Measurements from ENCODE around the gene PIK3R5. TPM values are rescaled to one million over a fixed set of nuclear protein-coding genes. Genes with fewer than 3 reads are reported as not detected.

The PIK3R5 gene
- total and polyA plus RNA-seq, 7 donors, result 0.20 to 2.9 (median 1.1) TPM

DNA sequence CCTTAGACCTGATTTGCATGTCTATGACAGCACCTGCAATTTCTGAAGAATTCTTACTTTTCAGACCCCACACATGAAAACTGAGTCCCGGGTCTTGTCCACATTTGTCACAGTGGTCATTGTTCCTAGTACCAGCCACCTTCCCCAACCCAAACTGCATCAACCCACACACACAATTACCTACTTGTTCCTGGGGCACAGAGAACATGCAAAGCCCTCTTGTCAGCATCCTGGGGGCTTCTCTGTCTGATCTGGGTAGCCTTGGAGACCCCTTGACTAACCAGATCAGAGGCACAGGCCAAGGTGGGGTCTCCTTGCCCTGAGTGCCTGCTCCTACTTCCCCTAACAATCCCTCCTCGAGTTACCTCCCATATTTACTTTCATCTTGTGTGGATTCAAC is 61.3 kb downstream of the PIK3R5 start:
- TF ChIP-seq, protein P1, sequence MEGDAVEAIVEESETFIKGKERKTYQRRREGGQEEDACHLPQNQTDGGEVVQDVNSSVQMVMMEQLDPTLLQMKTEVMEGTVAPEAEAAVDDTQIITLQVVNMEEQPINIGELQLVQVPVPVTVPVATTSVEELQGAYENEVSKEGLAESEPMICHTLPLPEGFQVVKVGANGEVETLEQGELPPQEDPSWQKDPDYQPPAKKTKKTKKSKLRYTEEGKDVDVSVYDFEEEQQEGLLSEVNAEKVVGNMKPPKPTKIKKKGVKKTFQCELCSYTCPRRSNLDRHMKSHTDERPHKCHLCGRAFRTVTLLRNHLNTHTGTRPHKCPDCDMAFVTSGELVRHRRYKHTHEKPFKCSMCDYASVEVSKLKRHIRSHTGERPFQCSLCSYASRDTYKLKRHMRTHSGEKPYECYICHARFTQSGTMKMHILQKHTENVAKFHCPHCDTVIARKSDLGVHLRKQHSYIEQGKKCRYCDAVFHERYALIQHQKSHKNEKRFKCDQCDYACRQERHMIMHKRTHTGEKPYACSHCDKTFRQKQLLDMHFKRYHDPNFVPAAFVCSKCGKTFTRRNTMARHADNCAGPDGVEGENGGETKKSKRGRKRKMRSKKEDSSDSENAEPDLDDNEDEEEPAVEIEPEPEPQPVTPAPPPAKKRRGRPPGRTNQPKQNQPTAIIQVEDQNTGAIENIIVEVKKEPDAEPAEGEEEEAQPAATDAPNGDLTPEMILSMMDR (IDR thresholded peaks at IDR 0.05), result no peak
- no peaks in the 10 kb centered on the region for H3K4me1 ChIP-seq
- no peak overlapping the region for H3K27ac ChIP-seq
- ATAC-seq (no peak), DNase-seq (no peak)
- no peaks in the 10 kb centered on the region for H3K9me3 ChIP-seq
- H3K36me3 ChIP-seq (ENCODE audit: insufficient read depth in 1 of 2, low read depth in 1 of 2), result no peaks in the 10 kb centered on the region
- intact Hi-C loops (cut with DNase I), result no loop called here
- H3K4me3 ChIP-seq, result no peak overlapping the region
- H3K27me3 ChIP-seq (ENCODE audit: insufficient read depth in 3 of 3, low read length in 2 of 3), result peaks cover 0 to 9% (median 0%) of the 10 kb centered on the region in 3 donors
- 52 to 67% (median 54%) methylated on average over 2 of the region's 2 CpGs for WGBS, 3 donors

- Histone ChIP-seq H3K9me3 (no peaks in the 10 kb centered on the region), H3K36me3 (ENCODE audit: insufficient read depth in 1 of 2, low read depth in 1 of 2) (no peaks in the 10 kb centered on the region), H3K4me3 (no peak overlapping the region), H3K4me1 (no peaks in the 10 kb centered on the region), H3K27me3 (ENCODE audit: insufficient read depth in 3 of 3, low read length in 2 of 3) (peaks cover 0 to 12% (median 7%) of the 10 kb centered on the region in 3 donors), H3K27ac (no peak overlapping the region)
- no peak for ATAC-seq
- WGBS, 3 donors, result 49 to 60% (median 52%) methylated on average over 15 of the region's 15 CpGs
- DNase-seq, result no peak
- intact Hi-C loops (cut with DNase I), result no loop called here
- TF ChIP-seq, protein P1 (IDR thresholded peaks at IDR 0.05), result no peak
Observed at GRCh38 chr17:8900626-8901585, 64.6 kb downstream of the PIK3R5 start.

DNA sequence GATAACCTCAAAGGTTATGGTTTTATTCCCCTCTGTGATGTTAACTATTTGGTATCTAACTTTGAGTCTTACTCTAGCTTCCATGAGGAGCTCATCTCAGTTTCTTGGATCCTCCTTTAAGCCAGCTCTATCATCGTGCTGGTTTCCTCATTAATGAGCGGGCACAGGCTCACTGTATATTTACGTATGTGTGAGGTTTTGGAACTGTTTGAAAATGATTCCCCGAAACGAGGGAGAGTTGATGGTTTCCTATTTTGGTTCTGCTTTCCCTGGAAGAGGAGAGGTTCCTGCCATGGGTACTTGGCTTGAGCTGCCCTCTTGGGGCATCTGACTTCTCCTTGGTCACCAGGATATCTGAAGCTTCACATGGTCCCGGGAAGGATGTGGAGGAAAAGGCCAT is 65.3 kb downstream of the PIK3R5 start:
- ATAC-seq (no peak), DNase-seq (no peak)
- TF ChIP-seq, protein P1 (IDR thresholded peaks at IDR 0.05), result no peak
- Histone ChIP-seq H3K36me3 (ENCODE audit: insufficient read depth in 1 of 2, low read depth in 1 of 2) (no peaks in the 10 kb centered on the region), H3K4me3 (no peak overlapping the region), H3K4me1 (no peaks in the 10 kb centered on the region), H3K27me3 (ENCODE audit: insufficient read depth in 3 of 3, low read length in 2 of 3) (peaks cover 0 to 8% (median 7%) of the 10 kb centered on the region in 3 donors), H3K9me3 (no peaks in the 10 kb centered on the region), H3K27ac (no peak overlapping the region)
- intact Hi-C loops (cut with DNase I), result no loop called here
- 61 to 63% (median 62%) methylated on average over 6 of the region's 6 CpGs for WGBS, 3 donors

DNA sequence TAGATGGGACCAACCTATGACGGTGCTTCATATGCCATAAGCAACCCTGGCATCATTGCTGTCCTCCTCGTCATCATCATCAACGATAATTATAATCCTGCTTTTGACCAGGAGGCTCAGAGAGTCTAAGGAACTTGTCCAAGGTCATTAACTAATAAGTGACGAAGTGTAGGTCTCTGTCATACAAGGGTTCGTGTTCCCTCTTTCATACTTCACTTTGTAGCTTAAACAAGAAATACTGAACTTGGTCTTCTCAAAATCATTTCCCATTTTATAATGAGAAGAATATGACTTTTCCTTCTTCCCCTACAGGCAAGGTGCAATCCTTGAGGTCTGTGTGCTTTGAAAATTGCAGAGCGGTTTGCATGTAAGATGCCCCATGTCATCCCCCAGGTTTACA is 66.9 kb downstream of the PIK3R5 start:
- Histone ChIP-seq H3K27me3 (ENCODE audit: insufficient read depth in 3 of 3, low read length in 2 of 3) (peaks cover 0 to 7% (median 2%) of the 10 kb centered on the region in 3 donors), H3K27ac (no peak overlapping the region), H3K36me3 (ENCODE audit: insufficient read depth in 1 of 2, low read depth in 1 of 2) (no peaks in the 10 kb centered on the region), H3K4me1 (no peaks in the 10 kb centered on the region), H3K4me3 (no peak overlapping the region), H3K9me3 (no peaks in the 10 kb centered on the region)
- TF ChIP-seq, protein P1 (IDR thresholded peaks at IDR 0.05), result no peak
- ATAC-seq (no peak), DNase-seq (no peak)
- 83 to 86% (median 83%) methylated on average over 6 of the region's 6 CpGs for WGBS, 3 donors
- intact Hi-C loops (cut with DNase I), result loop anchor here in 1 of 2 donors (10.0 kb wide), 1 partner anchor 104 kb away; the partner anchor contains the start of gene MFSD6L

Measured in psoas muscle (tissue), 8 donors.